ENCODE measurements around the gene ISCU. TPM values are rescaled to one million over a fixed set of nuclear protein-coding genes. Genes with fewer than 3 reads are reported as not detected.

ISCU gene
- total and polyA plus RNA-seq, 2 of the 8 experiments (the other 6 are each of a cell fraction or from before 2014, with no cell fraction given) = 72.1 to 78.1 TPM

- no peak overlapping the region for H4K91ac ChIP-seq (replicated peaks; ENCODE audit: insufficient read length, low read length)
- H3K79me2 ChIP-seq (ENCODE audit: control insufficient read depth in 1 of 2, insufficient read depth in 2 of 2, low read length in 2 of 2) = no peaks in the 10 kb centered on the region
Observed at GRCh38 chr12:108600702-108601007, 38.3 kb downstream of the ISCU start.

More at GRCh38 chr12:108600702-108601007, 38.3 kb downstream of the ISCU start:
- H2AK5ac ChIP-seq (ENCODE audit: low read depth, low read length) = no peak overlapping the region
- no peaks in the 10 kb centered on the region for H3K27me3 ChIP-seq (replicated peaks in 1 of 4; ENCODE audit: control insufficient read depth in 3 of 4, extremely low read depth in 1 of 4, insufficient read depth in 3 of 4, low read length in 3 of 4)
- no peak overlapping the region for H4K5ac ChIP-seq (ENCODE audit: insufficient read length, low read depth, low read length)
- WGBS, 2 experiments (ENCODE audit: extremely low coverage in 1 of 2, insufficient coverage in 1 of 2, insufficient read length in 1 of 2, insufficient replicate concordance in 2 of 2, low coverage in 1 of 2, low lambda C conversion rate in 2 of 2, missing lambda C conversion rate in 1 of 2) = 76% methylated on average over 4 of the region's 4 CpGs; no CpG with 5 or more reads in 1 of the 2 experiments
- no peak overlapping the region for H3K23ac ChIP-seq (ENCODE audit: insufficient read length)
- DNase-seq (ENCODE audit: low read depth in 1 of 2, low spot score in 2 of 2) (no peak), FAIRE-seq (no peak)
- H3K23me2 ChIP-seq (ENCODE audit: low read depth, low read length) = peaks cover 3% of the 10 kb centered on the region; the same call in 1 of the 2 replicates
- H3K79me1 ChIP-seq (ENCODE audit: low read depth, low read length) = no peaks in the 10 kb centered on the region; the same call in 1 of the 2 replicates
- H4K20me1 ChIP-seq (replicated peaks in 1 of 2; ENCODE audit: control insufficient read depth in 1 of 2, insufficient read depth in 2 of 2, low read length in 2 of 2) = peaks cover 0 to 3% of the 10 kb centered on the region in 2 experiments
- no peak overlapping the region for H2BK20ac ChIP-seq (ENCODE audit: low read length)
- H3K56ac ChIP-seq (replicated peaks; ENCODE audit: insufficient read length, low read depth, low read length) = no peak overlapping the region
- ChIA-PET POLR2A (ENCODE audit: partially characterized antibody) (interaction anchor here (0.6 to 1.4 kb wide), 4 partner anchors 9 to 149 kb away, joined by 3 to 6 read pairs (median 4); no protein-coding TSS in a partner anchor), CTCF (ENCODE audit: partially characterized antibody) (interaction anchor here (1.0 to 3.1 kb wide), 8 partner anchors 10 to 66 kb away, joined by 3 to 16 read pairs (median 4); no protein-coding TSS in a partner anchor)
- H2BK12ac ChIP-seq (ENCODE audit: low read depth, low read length) = no peak overlapping the region
- H3K27ac ChIP-seq (ENCODE audit: low read depth, low read length) = no peak overlapping the region
- TF ChIP-seq CHD2 (IDR thresholded peaks at IDR 0.05; ENCODE audit: low read length) (no peak), SP1 (IDR thresholded peaks at IDR 0.05; ENCODE audit: low read depth, low read length) (no peak), GABPA (IDR thresholded peaks at IDR 0.05; ENCODE audit: borderline replicate concordance, insufficient read depth, low read length) (no peak), CTBP2 (IDR thresholded peaks at IDR 0.05; ENCODE audit: borderline replicate concordance, insufficient read depth, insufficient read length, low read length) (no peak), RXRA (IDR thresholded peaks at IDR 0.05; ENCODE audit: insufficient read depth, low read depth, low read length) (no peak), KDM5A (IDR thresholded peaks at IDR 0.05; ENCODE audit: low read length) (no peak), BRCA1 (IDR thresholded peaks at IDR 0.05; ENCODE audit: low read depth, low read length) (no peak), CHD1 (IDR thresholded peaks at IDR 0.05; ENCODE audit: low read depth, low read length) (no peak), MAX (IDR thresholded peaks at IDR 0.05) (no peak), CBX5 (IDR thresholded peaks at IDR 0.05; ENCODE audit: low read depth, low read length) (no peak), HDAC2 (IDR thresholded peaks at IDR 0.05; ENCODE audit: borderline replicate concordance in 1 of 2, low read depth in 2 of 2, low read length in 2 of 2) (no peak), RBBP5 (IDR thresholded peaks at IDR 0.05; ENCODE audit: borderline replicate concordance, low read depth, low read length) (no peak), TAF7 (optimal IDR thresholded peaks at IDR 0.05; ENCODE audit: borderline replicate concordance, low read depth, low read length) (no peak), RAD21 (IDR thresholded peaks at IDR 0.05 in 1 of 2, conservative IDR thresholded peaks at IDR 0.05 in 1 of 2; ENCODE audit: low read depth in 2 of 2, low read length in 2 of 2) (no peak)
- H3K9ac ChIP-seq (replicated peaks in 1 of 4; ENCODE audit: extremely low read depth in 1 of 4, low read depth in 3 of 4, low read length in 3 of 4) = no peak overlapping the region
- H2BK5ac ChIP-seq (ENCODE audit: low read depth, low read length) = no peak overlapping the region
- no peaks in the 10 kb centered on the region for H3K36me3 ChIP-seq (ENCODE audit: control insufficient read depth in 2 of 4, insufficient read depth in 4 of 4, low read length in 3 of 4)
- H2AFZ ChIP-seq (ENCODE audit: low read length) = no peak overlapping the region
- no peak overlapping the region for H4K8ac ChIP-seq (ENCODE audit: extremely low read depth, insufficient read depth, low read length)
- H3K4me3 ChIP-seq (ENCODE audit: extremely low read depth in 1 of 4, insufficient read depth in 2 of 4, low read depth in 3 of 4, low read length in 4 of 4) = no peak overlapping the region
- no peak overlapping the region for H2BK15ac ChIP-seq (ENCODE audit: low read length)
- H2BK120ac ChIP-seq (replicated peaks; ENCODE audit: low read depth, low read length) = no peak overlapping the region
- no peak overlapping the region for H3K4me2 ChIP-seq (ENCODE audit: insufficient read depth in 1 of 2, low read depth in 2 of 2, low read length in 2 of 2)
- H3K14ac ChIP-seq (ENCODE audit: insufficient read length) = no peak overlapping the region
- no peak overlapping the region for H3K4ac ChIP-seq (replicated peaks; ENCODE audit: insufficient read length, low read depth, low read length)
- peaks cover 0 to 10% (median 0%) of the 10 kb centered on the region in 4 experiments; a peak in 3 of 7 replicates for H3K4me1 ChIP-seq (replicated peaks in 1 of 4; ENCODE audit: control insufficient read depth in 3 of 4, insufficient read depth in 4 of 4, low read length in 3 of 4)
- no peak overlapping the region for H3K18ac ChIP-seq (ENCODE audit: extremely low read depth, low read length)
- no peaks in the 10 kb centered on the region for H3K9me3 ChIP-seq (ENCODE audit: insufficient read depth in 2 of 2, low read depth in 1 of 2, low read length in 1 of 2)

Data from H1 (cell line).